Fibroblast of pulmonary artery (primary cell): ENCODE results near the gene MRPS23.
"Not testable (repeated sequence)": the region's sequence is repeated elsewhere in the genome, so short reads cannot be mapped to it uniquely, and the experiment has no call there.

Source experiments
- DNase-seq: peaks from one replicate; pipeline ENCODE4 v3.0.0-alpha.2; 2010; ENCODE audit warnings: low read depth
- H3K4me3 ChIP-seq: replicated peaks from 2 replicates; pipeline ENCODE4 v1.5.1; 2011; ENCODE audit warnings: low read depth, mild to moderate bottlenecking, control low read depth, low read length, moderate library complexity
- TF ChIP-seq, protein P1 (sequence below): IDR thresholded peaks from 2 replicates; pipeline ENCODE4 v1.5.1; 2011; ENCODE audit warnings: mild to moderate bottlenecking, control low read depth, low read length, inconsistent platforms; ENCODE audit errors: missing control alignments

Gene MRPS23

DNA sequence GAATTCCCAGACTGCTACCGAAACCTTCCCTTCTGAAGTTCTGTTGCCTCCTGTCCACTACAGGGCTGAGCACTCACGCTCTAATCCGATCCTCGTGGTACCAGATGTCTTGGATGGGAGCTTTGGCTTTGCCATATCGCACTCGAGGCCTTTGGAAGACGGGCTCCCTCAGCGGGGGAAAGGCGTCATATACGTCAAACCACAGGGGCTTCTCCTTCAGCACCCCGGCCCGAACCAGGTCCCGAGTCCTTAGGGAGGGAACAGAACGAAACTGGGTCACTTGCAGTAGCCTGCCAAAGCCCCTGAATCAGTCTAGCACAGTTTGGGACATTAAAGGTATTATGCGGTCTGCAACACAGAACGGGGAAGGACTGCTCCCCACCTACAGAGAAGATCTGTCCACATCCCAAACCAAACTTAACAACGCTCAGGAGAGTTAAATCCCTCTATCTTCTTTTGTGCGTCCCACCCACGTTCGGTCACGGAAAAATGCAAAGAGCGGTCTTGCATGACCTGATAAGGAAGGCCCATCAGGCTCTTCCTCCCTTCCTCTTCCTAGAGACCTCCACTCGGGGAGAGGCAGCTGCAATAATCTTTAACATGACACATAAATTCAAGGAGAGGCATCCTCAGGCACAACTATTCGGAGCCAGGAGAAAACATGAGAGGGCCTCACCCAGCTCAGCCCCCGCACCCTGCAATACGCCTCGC, 526 bp downstream of the MRPS23 start:
- TF ChIP-seq, protein P1, sequence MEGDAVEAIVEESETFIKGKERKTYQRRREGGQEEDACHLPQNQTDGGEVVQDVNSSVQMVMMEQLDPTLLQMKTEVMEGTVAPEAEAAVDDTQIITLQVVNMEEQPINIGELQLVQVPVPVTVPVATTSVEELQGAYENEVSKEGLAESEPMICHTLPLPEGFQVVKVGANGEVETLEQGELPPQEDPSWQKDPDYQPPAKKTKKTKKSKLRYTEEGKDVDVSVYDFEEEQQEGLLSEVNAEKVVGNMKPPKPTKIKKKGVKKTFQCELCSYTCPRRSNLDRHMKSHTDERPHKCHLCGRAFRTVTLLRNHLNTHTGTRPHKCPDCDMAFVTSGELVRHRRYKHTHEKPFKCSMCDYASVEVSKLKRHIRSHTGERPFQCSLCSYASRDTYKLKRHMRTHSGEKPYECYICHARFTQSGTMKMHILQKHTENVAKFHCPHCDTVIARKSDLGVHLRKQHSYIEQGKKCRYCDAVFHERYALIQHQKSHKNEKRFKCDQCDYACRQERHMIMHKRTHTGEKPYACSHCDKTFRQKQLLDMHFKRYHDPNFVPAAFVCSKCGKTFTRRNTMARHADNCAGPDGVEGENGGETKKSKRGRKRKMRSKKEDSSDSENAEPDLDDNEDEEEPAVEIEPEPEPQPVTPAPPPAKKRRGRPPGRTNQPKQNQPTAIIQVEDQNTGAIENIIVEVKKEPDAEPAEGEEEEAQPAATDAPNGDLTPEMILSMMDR, result no peak
- H3K4me3 ChIP-seq, result peak overlapping the region; percentile 99
- no peak for DNase-seq

DNA sequence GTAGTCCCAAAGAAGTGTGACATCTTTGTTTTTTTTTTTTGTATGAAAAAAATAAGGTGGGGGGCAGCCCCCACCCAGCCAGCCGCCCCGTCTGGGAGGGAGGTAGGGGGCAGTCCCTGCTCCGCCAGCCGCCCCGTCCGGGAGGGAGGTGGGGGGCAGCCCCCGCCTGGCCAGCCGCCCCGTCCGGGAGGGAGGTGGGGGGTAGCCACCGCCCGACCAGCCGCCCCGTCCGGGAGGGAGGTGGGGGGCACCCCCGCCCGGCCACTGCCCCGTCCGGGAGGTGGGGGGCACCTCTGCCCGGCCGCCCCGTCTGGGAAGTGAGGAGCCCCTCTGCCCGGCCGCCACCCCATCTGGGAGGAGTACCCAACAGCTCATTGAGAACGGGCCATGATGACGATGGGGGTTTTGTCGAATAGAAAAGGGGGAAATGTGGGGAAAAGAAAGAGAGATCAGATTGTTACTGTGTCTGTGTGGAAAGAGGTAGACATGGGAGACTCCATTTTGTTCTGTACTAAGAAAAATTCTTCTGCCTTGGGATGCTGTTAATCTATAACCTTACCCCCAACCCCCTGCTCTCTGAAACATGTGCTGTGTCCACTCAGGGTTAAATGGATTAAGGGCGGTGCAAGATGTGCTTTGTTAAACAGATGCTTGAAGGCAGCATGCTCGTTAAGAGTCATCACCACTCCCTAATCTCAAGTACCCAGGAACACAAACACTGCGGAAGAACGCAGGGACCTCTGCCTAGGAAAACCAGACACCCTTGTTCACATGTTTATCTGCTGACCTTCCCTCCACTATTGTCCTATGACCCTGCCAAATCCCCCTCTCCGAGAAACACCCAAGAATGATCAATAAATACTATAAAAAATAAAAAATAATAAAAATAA, 3.5 kb downstream of the MRPS23 start:
- not testable (repeated sequence) for H3K4me3 ChIP-seq, DNase-seq

DNA sequence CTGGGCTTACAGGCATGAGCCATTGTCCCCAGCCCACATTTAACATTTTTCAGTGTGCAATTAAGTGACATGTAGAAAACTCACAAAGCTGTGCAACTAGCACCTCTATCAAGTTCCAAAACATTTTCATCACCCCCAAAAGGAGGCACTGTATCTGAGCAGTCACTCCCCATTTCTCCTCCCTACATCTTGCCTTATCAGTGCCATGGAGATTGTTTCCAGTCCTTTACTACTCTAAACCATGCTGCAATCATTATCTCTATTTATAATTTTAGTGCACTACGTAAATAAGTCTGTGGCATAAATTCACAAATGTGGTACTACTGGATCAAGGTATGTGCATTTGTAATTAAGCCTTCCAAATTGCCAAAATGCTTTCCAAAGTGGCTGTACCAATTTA, 7.6 kb downstream of the MRPS23 start:
- no peak overlapping the region for H3K4me3 ChIP-seq
- DNase-seq, result no peak
- TF ChIP-seq, protein P1, result no peak

DNA sequence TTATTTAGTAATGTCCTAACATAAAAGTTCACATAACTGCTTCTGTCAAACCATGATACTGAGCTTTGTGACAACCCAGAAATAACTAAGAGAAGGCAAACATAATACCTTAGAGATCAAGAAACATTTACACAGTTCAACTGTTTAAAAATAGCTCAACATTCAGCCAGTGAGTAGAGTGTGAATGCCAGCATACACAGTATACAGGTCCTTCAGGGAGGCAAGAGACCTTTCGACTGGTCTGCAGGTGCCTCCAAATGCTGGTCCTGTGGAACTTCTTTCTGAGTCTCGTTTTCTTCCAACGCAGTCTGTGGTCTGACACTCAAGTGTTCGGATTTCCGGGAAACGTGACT, 10.3 kb downstream of the MRPS23 start:
- no peak overlapping the region for H3K4me3 ChIP-seq
- no peak for DNase-seq
- TF ChIP-seq, protein P1, result no peak

DNA sequence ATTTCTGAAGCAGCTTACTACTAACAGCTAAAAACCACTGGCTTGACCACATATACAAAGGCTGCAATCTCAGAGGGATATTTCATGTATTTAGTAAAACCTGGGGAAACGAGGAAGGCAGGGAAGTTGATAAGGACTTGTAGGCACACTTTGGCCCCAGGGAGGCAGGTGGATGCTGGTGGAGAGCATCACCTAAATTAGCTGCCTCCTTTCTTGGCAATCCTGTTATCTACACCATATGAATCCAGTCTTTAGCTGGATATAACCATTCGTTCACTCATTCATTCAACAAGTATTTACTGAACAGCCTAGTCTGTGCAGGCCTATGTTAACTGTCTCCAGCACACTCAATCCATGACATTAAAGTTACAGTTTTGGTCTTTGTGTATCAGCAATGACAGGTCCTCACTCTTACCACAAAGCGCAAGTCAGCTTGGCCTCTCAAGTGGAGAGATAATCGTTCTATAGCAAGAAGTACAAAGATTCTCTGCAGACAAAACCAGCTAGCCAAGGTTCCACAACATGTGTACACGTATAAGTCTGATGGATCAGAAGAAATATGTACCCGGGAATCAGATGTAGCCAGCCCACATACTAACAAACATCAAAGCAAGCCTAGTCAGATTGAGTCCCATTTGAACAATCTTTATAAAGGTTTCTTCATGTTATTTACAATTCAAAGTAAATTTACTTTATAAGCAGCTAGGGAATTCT, 10.8 kb downstream of the MRPS23 start:
- DNase-seq, result no peak
- TF ChIP-seq, protein P1, result no peak
- no peak overlapping the region for H3K4me3 ChIP-seq

DNA sequence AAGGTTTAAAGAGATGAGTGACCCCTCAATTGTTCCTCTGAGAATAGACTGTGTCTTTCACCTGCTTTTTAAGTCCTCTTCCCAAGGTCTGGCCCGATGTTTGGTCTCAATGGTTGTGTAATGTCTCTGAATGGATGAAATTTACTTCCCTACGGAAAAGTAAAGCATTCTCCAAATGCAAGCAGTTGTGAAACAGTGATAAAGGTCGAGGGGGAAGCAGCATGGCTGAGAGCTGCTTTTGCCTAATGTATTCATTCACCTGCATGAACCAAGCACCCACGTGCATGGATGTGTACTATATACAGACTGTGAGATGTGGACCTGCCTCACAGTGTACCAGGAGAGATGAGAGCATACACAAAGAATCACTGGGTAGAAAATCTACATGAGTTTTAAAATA, 11.4 kb downstream of the MRPS23 start:
- TF ChIP-seq, protein P1, result no peak
- no peak overlapping the region for H3K4me3 ChIP-seq
- DNase-seq, result no peak

DNA sequence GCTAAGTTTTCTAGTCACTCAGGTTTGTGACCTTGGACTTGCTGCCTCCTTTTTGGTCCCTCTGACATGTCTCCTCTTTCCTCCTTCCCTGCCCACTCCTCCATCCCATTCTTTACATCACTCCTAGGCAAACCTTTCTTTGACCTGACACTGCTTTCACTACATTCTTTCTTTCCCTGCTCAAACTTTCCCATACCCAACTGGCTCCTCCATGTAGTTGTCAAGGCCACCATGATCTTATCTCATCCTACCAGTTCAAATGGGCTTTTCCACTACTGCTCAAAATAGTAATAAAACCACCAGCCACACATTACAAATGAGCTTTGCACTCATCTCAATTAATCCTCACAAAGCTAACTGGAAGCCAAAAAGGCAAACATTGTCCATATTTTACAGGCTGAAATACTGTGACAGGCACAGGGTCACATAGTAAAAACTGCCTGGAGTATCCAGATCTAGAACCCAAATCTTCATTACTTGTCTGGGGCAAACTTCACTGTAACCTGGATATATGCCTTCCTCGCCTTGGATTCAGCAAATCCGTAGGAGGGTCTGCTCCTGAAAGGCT, 14.4 kb downstream of the MRPS23 start:
- TF ChIP-seq, protein P1, result no peak
- DNase-seq, result no peak
- H3K4me3 ChIP-seq, result no peak overlapping the region
